Globus pallidus (tissue), 1 donor: ENCODE measurements around the gene TXN2.
"Not testable (repeated sequence)": the region's sequence is repeated elsewhere in the genome, so short reads cannot be mapped to it uniquely, and the experiment has no call there.

ENCODE experiments used
- DNase-seq: peaks from one replicate; pipeline ENCODE4 v3.0.0-alpha.2; 2015; ENCODE audit warnings: low spot score

TXN2 gene, protein sequence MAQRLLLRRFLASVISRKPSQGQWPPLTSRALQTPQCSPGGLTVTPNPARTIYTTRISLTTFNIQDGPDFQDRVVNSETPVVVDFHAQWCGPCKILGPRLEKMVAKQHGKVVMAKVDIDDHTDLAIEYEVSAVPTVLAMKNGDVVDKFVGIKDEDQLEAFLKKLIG

GRCh38 chr22:36481393-36482168, at the start of gene TXN2:
Gene TXN2, minus strand, starts transcription at chr22:36481640. Its CDS starts 803 bp downstream, at chr22:36480837.
- peak; percentile 95 for DNase-seq

DNA sequence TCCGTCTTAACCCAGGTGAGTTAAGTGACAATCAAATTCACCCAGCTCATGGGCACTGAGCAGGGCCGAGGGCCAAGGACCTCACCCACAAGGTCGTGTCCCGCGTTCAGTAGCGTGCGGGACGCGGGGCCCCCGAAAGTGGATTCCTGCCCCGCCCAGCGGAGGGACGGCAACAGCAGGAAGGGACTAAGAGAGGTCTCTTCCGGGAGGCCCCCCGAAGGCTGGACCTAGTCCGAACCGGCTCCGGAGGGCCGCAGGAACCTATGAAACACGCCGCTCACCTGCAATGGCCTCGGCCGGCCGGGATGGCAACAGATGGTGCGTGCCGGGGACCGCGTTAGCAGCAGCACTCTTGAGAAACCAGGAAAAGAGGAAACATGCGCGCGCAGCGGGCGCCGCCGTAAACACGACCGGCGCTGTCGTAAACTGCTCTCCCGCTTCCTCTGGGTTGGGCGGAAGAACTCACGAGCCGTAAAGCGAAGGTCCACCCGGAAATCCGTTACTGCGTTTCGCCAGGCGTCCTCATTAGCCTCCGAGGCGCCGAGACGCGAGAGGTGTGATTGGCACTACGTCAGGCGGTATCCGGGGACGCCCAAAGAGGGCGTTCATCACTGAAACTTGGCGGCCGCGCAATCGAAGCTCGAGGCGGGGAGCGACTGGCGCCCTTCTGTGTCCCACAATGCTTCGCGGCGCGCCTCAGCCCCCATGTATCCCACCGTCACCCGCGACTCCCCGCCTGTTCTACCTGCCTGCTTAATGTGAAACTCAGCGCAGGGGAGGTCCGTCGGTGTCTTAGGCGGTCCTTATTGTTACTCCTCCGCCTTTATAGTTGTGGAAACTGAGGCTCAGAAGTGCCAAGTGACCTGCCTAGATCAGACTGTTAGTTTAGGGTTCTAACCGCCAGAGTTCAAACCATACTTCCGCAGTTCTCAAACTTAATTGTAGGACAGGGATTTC, 47.6 kb upstream of the TXN2 start, which contains the start of gene EIF3D:
Gene EIF3D (minus strand): TSS at position 372 of the 957 bp plus-strand sequence. CDS start 3,045 bp downstream, outside the sequence.
- DNase-seq: peak; percentile 98

DNA sequence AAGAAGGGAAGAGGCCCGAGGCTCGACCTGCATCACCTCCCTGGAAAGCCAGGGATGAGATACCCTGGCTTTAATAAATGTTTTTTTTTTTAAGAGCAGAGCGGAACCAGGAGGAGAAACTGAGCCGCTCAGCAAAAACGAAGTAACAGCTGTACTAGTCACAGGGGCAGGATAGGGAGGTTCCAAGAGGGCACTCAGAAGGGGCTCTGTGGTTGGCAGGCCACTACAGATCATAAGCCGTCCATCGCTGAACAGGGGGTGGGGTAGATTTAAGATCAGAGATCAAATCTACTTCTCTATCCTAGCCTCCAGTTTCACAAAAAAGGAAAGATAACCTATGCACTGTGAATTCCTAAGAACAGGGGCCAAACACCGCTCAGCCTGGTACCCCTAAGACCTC, 46.9 kb upstream of the TXN2 start:
- DNase-seq: no peak

GRCh38 chr22:36522662-36523061, 41.2 kb upstream of the TXN2 start:
- no peak for DNase-seq

DNA sequence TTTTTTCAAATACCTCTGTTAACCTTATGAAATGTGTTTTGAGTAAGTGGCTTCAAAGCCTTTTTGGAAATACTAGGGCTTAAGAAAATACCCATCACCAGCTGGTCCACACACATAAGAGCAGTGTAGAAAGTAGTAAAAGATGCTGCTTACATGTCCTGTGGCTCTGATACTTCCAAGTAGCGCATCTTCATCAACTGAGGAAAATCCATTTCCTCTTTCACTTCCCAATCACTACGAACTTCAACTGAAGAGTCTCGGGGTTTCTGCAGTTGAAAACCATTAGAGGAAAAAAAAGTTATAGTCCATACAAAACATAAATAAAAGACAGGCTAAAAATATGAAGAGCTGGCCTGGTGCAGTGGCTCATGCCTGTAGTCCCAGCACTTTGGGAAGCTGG, 39.0 kb upstream of the TXN2 start:
- DNase-seq: no peak

- not testable (repeated sequence) for DNase-seq
These were observed 38.5 kb upstream of the TXN2 start for GRCh38 chr22:36519906-36520305.

GRCh38 chr22:36514766-36515165, 33.3 kb upstream of the TXN2 start:
- no peak for DNase-seq

DNA sequence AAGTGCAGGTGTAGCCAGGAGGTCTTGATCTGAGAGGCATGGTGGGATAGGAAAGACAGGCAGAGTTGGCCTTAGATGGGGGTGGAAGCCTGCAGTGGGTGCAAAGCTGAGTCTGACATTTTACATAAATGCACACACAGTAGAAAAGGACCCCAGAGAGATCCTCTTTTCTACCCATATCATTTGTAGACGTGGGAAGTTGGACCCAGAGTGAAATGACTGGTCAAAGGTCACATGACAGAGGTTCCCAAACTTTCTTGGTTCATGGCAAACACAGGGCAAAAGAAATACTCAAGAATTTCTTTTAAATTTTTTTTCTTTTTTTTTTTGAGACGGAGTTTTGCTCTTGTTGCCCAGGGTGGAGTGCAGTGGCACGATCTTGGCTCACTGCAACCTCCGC, 31.6 kb upstream of the TXN2 start:
- no peak for DNase-seq

- DNase-seq: no peak
These were observed 30.9 kb upstream of the TXN2 start for GRCh38 chr22:36512333-36512732.

DNA sequence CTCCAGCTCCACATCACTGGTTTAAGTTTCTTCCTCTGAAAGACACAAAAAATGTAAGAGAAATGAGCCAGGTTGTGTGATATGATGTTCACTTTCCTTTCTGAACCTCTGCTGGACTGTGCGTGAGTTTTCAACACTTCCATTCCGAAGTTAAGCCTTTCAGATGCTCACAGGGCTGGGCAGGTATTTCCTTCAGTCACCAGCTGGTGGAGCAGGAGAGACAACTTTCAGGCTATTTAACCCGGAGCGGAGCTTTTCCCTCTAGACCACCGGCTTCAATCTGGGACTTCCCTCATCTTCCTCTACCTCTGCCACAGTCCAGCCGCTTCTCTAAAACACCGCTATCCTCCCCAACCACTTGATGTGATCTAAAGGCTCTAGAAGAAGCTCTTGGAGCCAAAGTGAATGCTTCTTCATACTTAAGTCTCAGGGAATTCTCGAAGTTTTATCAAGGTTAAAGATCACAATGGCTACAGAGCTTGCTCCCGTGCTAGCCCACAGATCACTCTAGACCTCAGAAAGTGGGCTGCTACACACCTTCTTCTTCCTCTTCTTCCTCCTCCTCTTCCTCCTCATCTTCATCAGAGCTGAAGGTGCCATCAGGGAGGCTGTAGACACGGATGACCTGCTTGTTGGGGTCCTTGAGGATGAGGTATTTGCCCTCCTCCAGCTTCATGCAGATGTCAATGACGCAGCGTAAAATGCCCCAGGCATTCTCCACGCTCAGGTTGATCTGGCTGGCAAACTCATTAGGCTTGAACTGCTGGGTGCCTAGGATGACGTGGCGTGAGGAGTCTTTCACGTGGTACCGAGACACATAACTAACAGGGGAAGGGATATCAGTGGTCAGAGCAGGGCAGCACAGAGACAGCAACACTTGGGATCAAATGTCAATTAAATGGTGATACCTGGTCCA, 29.8 kb upstream of the TXN2 start:
- no peak for DNase-seq

DNA sequence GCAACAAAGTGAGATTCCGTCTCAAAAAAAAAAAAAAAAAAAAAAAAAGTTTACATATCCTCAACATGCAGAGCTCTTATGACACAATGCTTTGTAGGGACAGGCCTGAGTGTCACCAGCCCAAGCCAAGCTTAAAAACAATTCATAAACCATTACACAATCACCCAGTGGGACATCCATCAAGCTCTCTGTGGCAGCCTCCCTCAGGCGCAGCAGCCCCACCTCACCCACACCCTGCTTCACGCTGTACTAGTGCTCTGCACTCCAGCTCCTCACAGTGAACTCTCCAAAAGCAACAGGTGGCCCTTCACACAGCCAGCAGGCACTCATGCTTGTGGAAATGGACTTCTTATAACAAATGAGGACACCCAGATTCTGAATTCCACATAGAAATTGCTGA, 28.9 kb upstream of the TXN2 start:
- no peak for DNase-seq

- DNase-seq: no peak
These were observed 26.1 kb upstream of the TXN2 start for GRCh38 chr22:36507518-36508010.

- DNase-seq: peak; percentile 75
These were observed 25.4 kb upstream of the TXN2 start, which contains the start of gene FOXRED2 for GRCh38 chr22:36506637-36507517. Gene FOXRED2, minus strand, starts transcription at chr22:36507040. Its CDS starts 618 bp downstream, at chr22:36506422.

- no peak for DNase-seq
These were observed 24.7 kb upstream of the TXN2 start for GRCh38 chr22:36505998-36506635.

GRCh38 chr22:36497910-36498665, 16.6 kb upstream of the TXN2 start:
- no peak for DNase-seq

GRCh38 chr22:36493690-36494110, 12.3 kb upstream of the TXN2 start:
- DNase-seq: peak; percentile 59

DNA sequence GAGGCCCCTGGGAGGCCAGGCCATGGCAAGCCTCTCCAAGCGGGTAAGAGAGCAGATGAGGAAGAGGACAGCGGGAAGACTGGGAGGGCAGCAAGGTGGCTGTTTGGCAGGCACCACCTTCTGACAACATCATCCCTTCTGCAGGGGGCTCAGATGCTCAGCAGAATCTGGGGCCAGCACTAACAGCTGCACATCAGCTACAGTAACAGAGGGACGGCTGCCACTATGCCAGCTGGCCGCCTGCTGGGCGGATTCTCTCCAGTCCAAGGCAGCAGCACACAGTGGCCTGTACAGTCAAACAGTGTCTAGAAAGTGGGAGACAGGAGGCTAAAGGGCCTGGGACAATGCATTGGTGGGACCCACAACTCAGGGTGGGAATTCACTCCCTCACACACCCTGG, 10.7 kb upstream of the TXN2 start:
- no peak for DNase-seq

- no peak for DNase-seq
These were observed 9.7 kb upstream of the TXN2 start for GRCh38 chr22:36491155-36491554.
